HEK293 (cell line): ENCODE measurements around the gene CCDC87.

Experiments used
- CTCF ChIA-PET: fragments of 350-600 bp; formaldehyde crosslinking; extraction: SDS; loops from one replicate; lab custom pipeline; 2021; ENCODE audit warnings: antibody characterized with exemption; lab: Yijun Ruan, JAX
- POLR2A ChIA-PET: fragments of 300-600 bp; formaldehyde crosslinking; extraction: SDS; loops from one replicate; lab custom pipeline; 2020; ENCODE audit warnings: antibody characterized with exemption, inconsistent platforms; lab: Yijun Ruan, JAX
- H3K27ac ChIP-seq: fragments of 200-500 bp; sonication (Bioruptor generic); 2 replicates; pipeline ENCODE4 v1.5.1; 2014; ENCODE audit warnings: low read depth, low read length, control low read depth, inconsistent platforms; ENCODE audit errors: extremely low read depth
- H3K36me3 ChIP-seq, 2 experiments: fragments of 200-500 bp in 1 of 2; sonication (Bioruptor generic) in 1 of 2; 1 replicate in 1 of 2; 2 replicates in 1 of 2; pipeline ENCODE4 v1.5.1; 2014 to 2017; ENCODE audit warnings: inconsistent platforms in 2 of 2, low read length in 2 of 2; ENCODE audit not compliant: control insufficient read depth in 2 of 2, insufficient read depth in 1 of 2
- H3K4me1 ChIP-seq: fragments of 200-500 bp; sonication (Bioruptor generic); 2 replicates; pipeline ENCODE4 v1.5.1; 2014; ENCODE audit warnings: mild to moderate bottlenecking, low read length, inconsistent platforms; ENCODE audit not compliant: control insufficient read depth, insufficient read depth
- H3K4me3 ChIP-seq: 2 replicates; pipeline ENCODE4 v1.5.1; 2011; ENCODE audit warnings: low read depth, mild to moderate bottlenecking, control low read depth, low read length, moderate library complexity
- H3K9me3 ChIP-seq: fragments of 200-500 bp; sonication (Bioruptor generic); 2 replicates; pipeline ENCODE4 v1.5.1; 2014; ENCODE audit warnings: low read depth, low read length, inconsistent platforms; ENCODE audit not compliant: control insufficient read depth, insufficient read depth
- HIC1 ChIP-seq: fragments of 450-650 bp; formaldehyde crosslinking; IDR thresholded peaks from 2 replicates; pipeline ENCODE4 v1.5.1; 2016; ENCODE audit warnings: missing biosample characterization, missing genetic modification characterization
- KLF17 ChIP-seq: fragments of 450-650 bp; formaldehyde crosslinking; IDR thresholded peaks from 2 replicates; pipeline ENCODE4 v1.5.1; 2016; ENCODE audit warnings: missing biosample characterization, missing genetic modification characterization
- PRDM1 ChIP-seq: fragments of 450-650 bp; formaldehyde crosslinking; IDR thresholded peaks from 2 replicates; pipeline ENCODE4; 2016; ENCODE audit warnings: missing biosample characterization, missing genetic modification characterization
- PRDM10 ChIP-seq: fragments of 450-650 bp; formaldehyde crosslinking; IDR thresholded peaks from 2 replicates; pipeline ENCODE4 v1.5.1; 2016; ENCODE audit warnings: missing biosample characterization, missing genetic modification characterization
- PRDM6 ChIP-seq: fragments of 450-650 bp; formaldehyde crosslinking; IDR thresholded peaks from 2 replicates; pipeline ENCODE4 v1.5.1; 2017; ENCODE audit warnings: missing biosample characterization, missing genetic modification characterization
- WT1 ChIP-seq: fragments of 450-650 bp; formaldehyde crosslinking; IDR thresholded peaks from 2 replicates; pipeline ENCODE4 v1.5.1; 2016; ENCODE audit warnings: missing biosample characterization, missing genetic modification characterization
- ZFP3 ChIP-seq: fragments of 450-650 bp; formaldehyde crosslinking; IDR thresholded peaks from 2 replicates; pipeline ENCODE4 v1.5.1; 2016; ENCODE audit warnings: low read depth, missing biosample characterization, missing genetic modification characterization
- ZIC2 ChIP-seq: fragments of 450-650 bp; formaldehyde crosslinking; IDR thresholded peaks from 2 replicates; pipeline ENCODE4 v1.5.1; 2016; ENCODE audit warnings: missing biosample characterization, missing genetic modification characterization
- ZNF449 ChIP-seq: fragments of 450-650 bp; formaldehyde crosslinking; IDR thresholded peaks from 2 replicates; pipeline ENCODE4 v1.5.1; 2017; ENCODE audit warnings: missing biosample characterization, mild to moderate bottlenecking, missing genetic modification characterization, moderate library complexity
- ZNF610 ChIP-seq: fragments of 450-650 bp; formaldehyde crosslinking; IDR thresholded peaks from 2 replicates; pipeline ENCODE4 v1.5.1; 2016; ENCODE audit warnings: missing biosample characterization, missing genetic modification characterization, borderline replicate concordance
- ZNF639 ChIP-seq: fragments of 450-650 bp; formaldehyde crosslinking; IDR thresholded peaks from 2 replicates; pipeline ENCODE4 v1.5.1; 2016; ENCODE audit warnings: missing biosample characterization, missing genetic modification characterization
- ZNF76 ChIP-seq: fragments of 450-650 bp; formaldehyde crosslinking; IDR thresholded peaks from 2 replicates; pipeline ENCODE4; 2016; ENCODE audit warnings: low read depth, missing biosample characterization, missing genetic modification characterization, borderline replicate concordance
- ZNF792 ChIP-seq: fragments of 450-650 bp; formaldehyde crosslinking; IDR thresholded peaks from 2 replicates; pipeline ENCODE4 v1.5.1; 2016; ENCODE audit warnings: missing biosample characterization, missing genetic modification characterization

CCDC87 gene

GRCh38 chr11:66569076-66569475 is 23.8 kb downstream of the CCDC87 start:
- Histone ChIP-seq H3K36me3 (no peaks in the 10 kb centered on the region), H3K4me1 (no peaks in the 10 kb centered on the region), H3K27ac (no peak overlapping the region), H3K9me3 (no peaks in the 10 kb centered on the region), H3K4me3 (no peak overlapping the region)
- ChIA-PET CTCF (interaction anchor here (1.4 kb wide), 1 partner anchor 21 kb away, joined by 6 read pairs; no protein-coding TSS in a partner anchor), POLR2A (interaction anchor here (0.7 to 1.1 kb wide), 2 partner anchors 23 to 321 kb away, joined by 3 to 4 read pairs; partner anchors contain the start of gene ZDHHC24)
- TF ChIP-seq ZIC2 (tag by site-specific recombination) (no peak), HIC1 (tag by site-specific recombination) (no peak), KLF17 (no peak), PRDM1 (tag by site-specific recombination) (no peak), ZNF610 (tag by site-specific recombination) (no peak), ZNF792 (tag by site-specific recombination) (no peak), WT1 (tag by site-specific recombination) (no peak), ZFP3 (tag by site-specific recombination) (no peak), ZNF449 (tag by site-specific recombination) (no peak), ZNF639 (tag by site-specific recombination) (no peak), PRDM10 (no peak), PRDM6 (tag by site-specific recombination) (no peak), ZNF76 (no peak)
